Testis (tissue), 2 donors: ENCODE data around the gene RNF186.

ENCODE experiments used
- POLR2A ChIP-seq: fragments of 450-650 bp; IDR thresholded peaks from one replicate; pipeline ENCODE4 v1.6.1; 2017; ENCODE audit warnings: antibody characterized with exemption, mild to moderate bottlenecking, moderate library complexity
- TF ChIP-seq, protein P1 (sequence below), 3 experiments: fragments of 450-650 bp in 2 of 3; fragments of 200-600 bp in 1 of 3; sonication (generic) in 1 of 3; IDR thresholded peaks; one replicate each; pipeline ENCODE4 v1.5.1; 2016 to 2019; ENCODE audit warnings: antibody characterized with exemption in 3 of 3, mild to moderate bottlenecking in 2 of 3, moderate library complexity in 1 of 3

GRCh38 chr1:19845555-19845954, 30.5 kb upstream of the RNF186 start:
- TF ChIP-seq, protein P1, sequence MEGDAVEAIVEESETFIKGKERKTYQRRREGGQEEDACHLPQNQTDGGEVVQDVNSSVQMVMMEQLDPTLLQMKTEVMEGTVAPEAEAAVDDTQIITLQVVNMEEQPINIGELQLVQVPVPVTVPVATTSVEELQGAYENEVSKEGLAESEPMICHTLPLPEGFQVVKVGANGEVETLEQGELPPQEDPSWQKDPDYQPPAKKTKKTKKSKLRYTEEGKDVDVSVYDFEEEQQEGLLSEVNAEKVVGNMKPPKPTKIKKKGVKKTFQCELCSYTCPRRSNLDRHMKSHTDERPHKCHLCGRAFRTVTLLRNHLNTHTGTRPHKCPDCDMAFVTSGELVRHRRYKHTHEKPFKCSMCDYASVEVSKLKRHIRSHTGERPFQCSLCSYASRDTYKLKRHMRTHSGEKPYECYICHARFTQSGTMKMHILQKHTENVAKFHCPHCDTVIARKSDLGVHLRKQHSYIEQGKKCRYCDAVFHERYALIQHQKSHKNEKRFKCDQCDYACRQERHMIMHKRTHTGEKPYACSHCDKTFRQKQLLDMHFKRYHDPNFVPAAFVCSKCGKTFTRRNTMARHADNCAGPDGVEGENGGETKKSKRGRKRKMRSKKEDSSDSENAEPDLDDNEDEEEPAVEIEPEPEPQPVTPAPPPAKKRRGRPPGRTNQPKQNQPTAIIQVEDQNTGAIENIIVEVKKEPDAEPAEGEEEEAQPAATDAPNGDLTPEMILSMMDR (IDR thresholded peaks at IDR 0.05) = no peak
- no peak for TF ChIP-seq POLR2A
